Calu3 (cell line): ENCODE measurements around the gene TXLNG. TPM values are rescaled to one million over a fixed set of nuclear protein-coding genes. Genes with fewer than 3 reads are reported as not detected.

Source experiments
- BruUV-seq: library from RNA; stranded (reverse); fragments of 400-500 nt; replicated peaks from 2 replicates; lab custom pipeline; 2021; lab: Mats Ljungman, UMichigan
- CTCF ChIA-PET: fragments of 300-600 bp; sonication (Branson Sonifier 250); formaldehyde crosslinking; loops from one replicate; lab custom pipeline; 2022; ENCODE audit warnings: antibody characterized with exemption; lab: Charles Lee
- DNase-seq: peaks from one replicate; pipeline ENCODE4 v3.0.0; 2022
- H3K27ac Mint-ChIP-seq: one replicate; pipeline ENCODE4 v1.8.0; 2022; ENCODE audit warnings: mixed read lengths; ENCODE audit not compliant: unreplicated experiment
- H3K27me3 Mint-ChIP-seq: one replicate; pipeline ENCODE4 v1.8.0; 2022; ENCODE audit warnings: mixed read lengths; ENCODE audit not compliant: unreplicated experiment
- H3K36me3 Mint-ChIP-seq: one replicate; pipeline ENCODE4 v1.8.0; 2022; ENCODE audit warnings: mild to moderate bottlenecking, moderate library complexity, mixed read lengths; ENCODE audit not compliant: insufficient read depth, unreplicated experiment
- H3K4me1 Mint-ChIP-seq: one replicate; pipeline ENCODE4 v1.8.0; 2022; ENCODE audit warnings: mild to moderate bottlenecking, low read depth, mixed read lengths; ENCODE audit not compliant: unreplicated experiment
- H3K4me3 Mint-ChIP-seq: one replicate; pipeline ENCODE4 v1.8.0; 2022; ENCODE audit warnings: mild to moderate bottlenecking, low read depth, moderate library complexity, mixed read lengths; ENCODE audit not compliant: unreplicated experiment
- H3K9me3 Mint-ChIP-seq: one replicate; pipeline ENCODE4 v1.8.0; 2022; ENCODE audit warnings: low read depth, mixed read lengths; ENCODE audit not compliant: unreplicated experiment
- CTCF ChIP-seq: fragments of 200-600 bp; IDR thresholded peaks from one replicate; pipeline ENCODE4 v1.8.0; 2022; ENCODE audit warnings: antibody characterized with exemption; ENCODE audit not compliant: unreplicated experiment
- intact Hi-C: fragments of 100-400 bp; cut with micrococcal nuclease; formaldehyde crosslinking; loops from one replicate; pipeline ENCODE4 v1.10.0; 2022; ENCODE audit not compliant: unreplicated experiment
- total RNA-seq: library from RNA; stranded (reverse); gene quantifications from 2 replicates; pipeline ENCODE4 v1.2.3, GENCODE V29; 2022

TXLNG gene
- total RNA-seq, 1 experiment from 2014 or later: 22.2 TPM

DNA sequence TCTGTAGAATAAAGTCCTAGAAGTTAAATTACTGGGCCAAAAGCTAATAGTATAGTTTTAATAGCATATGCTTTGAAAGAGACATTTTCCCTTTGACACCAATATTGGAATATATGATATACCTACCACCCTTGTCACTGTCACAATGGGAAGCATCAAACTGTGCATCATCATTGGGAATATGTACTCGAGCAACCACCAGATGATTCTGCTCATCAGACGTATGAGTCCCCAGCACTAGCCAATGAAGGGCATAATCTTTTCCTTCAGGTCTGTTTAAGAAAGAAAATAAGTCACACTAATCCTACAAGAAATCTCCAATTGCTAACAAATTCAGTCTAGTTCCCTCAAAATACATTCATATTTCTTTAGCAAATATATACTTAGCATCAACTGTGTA, 76.6 kb downstream of the TXLNG start:
- CTCF ChIA-PET: no interaction called here
- H3K4me3 Mint-ChIP-seq: no peak overlapping the region

GRCh38 chrX:16867947-16868346, 81.7 kb downstream of the TXLNG start:
- no peak for TF ChIP-seq CTCF
- Mint-ChIP-seq H3K9me3 (no peaks in the 10 kb centered on the region), H3K27me3 (no peaks in the 10 kb centered on the region), H3K4me1 (peaks cover 23% of the 10 kb centered on the region), H3K36me3 (peaks cover 51% of the 10 kb centered on the region), H3K4me3 (peak overlapping the region; percentile 96), H3K27ac (peak overlapping the region; percentile 74)
- intact Hi-C loops: loop anchor here (1.0 kb wide), 1 partner anchor 60 kb away; no protein-coding TSS in a partner anchor
- CTCF ChIA-PET: interaction anchor here (0.8 kb wide), 1 partner anchor 148 kb away, joined by 3 read pairs; no protein-coding TSS in a partner anchor
- DNase-seq: no peak
- no TSS peak for BruUV-seq

More for the DNA sequence above, 76.6 kb downstream of the TXLNG start:
- no TSS peak for BruUV-seq
- Mint-ChIP-seq H3K36me3 (peaks cover 36% of the 10 kb centered on the region), H3K27ac (no peak overlapping the region), H3K27me3 (no peaks in the 10 kb centered on the region), H3K4me1 (peaks cover 9% of the 10 kb centered on the region), H3K9me3 (no peaks in the 10 kb centered on the region)
- DNase-seq: no peak
- TF ChIP-seq CTCF: no peak
- intact Hi-C loops: no loop called here

DNA sequence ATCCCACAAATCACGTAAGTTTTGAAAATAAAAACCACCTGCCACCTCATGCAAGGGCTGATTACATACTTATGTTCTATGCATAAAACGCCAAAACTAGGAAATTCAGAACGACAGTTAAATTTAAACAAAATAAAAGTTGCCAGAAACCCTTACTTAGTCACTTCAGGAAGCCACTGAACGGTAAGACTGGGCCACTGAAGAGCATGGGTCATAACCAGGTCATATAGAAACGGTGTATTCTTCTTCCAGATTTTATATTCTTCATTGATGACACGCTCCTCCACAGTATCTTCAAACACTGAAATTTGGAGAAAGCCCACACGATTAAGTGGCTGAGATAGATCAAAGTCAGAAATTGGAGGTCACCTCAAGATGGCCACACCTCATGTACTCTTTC, 82.7 kb downstream of the TXLNG start:
- no peak for DNase-seq
- Mint-ChIP-seq H3K27ac (peak overlapping the region; percentile 74), H3K4me1 (peaks cover 23% of the 10 kb centered on the region), H3K4me3 (peak overlapping the region; percentile 96), H3K36me3 (peaks cover 51% of the 10 kb centered on the region), H3K27me3 (no peaks in the 10 kb centered on the region), H3K9me3 (no peaks in the 10 kb centered on the region)
- no TSS peak for BruUV-seq
- CTCF ChIA-PET: no interaction called here
- no peak for TF ChIP-seq CTCF
- intact Hi-C loops: no loop called here

DNA sequence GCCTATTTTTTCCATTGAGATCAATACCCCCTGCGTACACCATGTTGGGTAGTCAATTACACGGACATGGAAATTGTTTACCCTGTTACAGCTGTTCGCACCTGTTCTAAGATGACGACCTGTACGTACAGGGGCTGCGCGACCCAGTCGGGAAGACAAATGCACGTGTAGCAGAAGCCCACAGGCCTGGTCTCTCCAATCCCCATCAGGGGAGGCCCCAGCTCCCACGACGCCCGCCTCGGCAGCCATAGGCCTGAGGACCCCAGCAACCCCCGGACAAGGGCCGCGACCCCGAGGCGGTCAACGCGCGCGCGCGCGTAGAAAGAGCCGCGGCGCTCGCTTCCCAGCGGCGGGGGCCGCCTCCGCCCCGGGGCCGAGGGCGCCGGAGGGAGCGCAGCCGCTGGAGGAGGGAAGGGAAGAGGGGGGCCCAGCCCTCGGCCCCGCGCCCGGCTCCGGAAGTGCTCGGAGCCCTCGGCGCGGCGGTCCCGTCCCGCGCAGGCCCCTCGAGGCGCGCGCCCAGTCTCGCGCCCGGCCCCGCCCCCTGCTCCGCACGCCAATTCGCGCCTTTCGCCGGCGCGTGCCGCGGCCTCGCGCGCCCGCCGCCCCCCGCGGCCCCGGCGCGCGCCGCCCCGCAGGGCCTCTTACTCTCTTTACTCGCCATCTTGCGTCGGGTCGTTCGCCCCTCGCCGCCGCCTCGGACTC, 83.3 kb downstream of the TXLNG start:
- Mint-ChIP-seq H3K27ac (peak overlapping the region; percentile 89), H3K4me1 (peaks cover 23% of the 10 kb centered on the region), H3K9me3 (no peaks in the 10 kb centered on the region), H3K36me3 (peaks cover 45% of the 10 kb centered on the region), H3K4me3 (peak overlapping the region; percentile 96), H3K27me3 (no peaks in the 10 kb centered on the region)
- CTCF ChIA-PET: no interaction called here
- intact Hi-C loops: no loop called here
- no TSS peak for BruUV-seq
- peak; percentile 67 for DNase-seq
- no peak for TF ChIP-seq CTCF
